ENCODE measurements around the gene OR8A1. TPM values are rescaled to one million over a fixed set of nuclear protein-coding genes. Genes with fewer than 3 reads are reported as not detected.

The OR8A1 gene
- total RNA-seq, 1 donor from 2014 or later: not detected

Small RNA genes lying within 50 kb of the gene (small RNA-seq; reads per million reads assigned to genes)
- gene OR8A3P: not detected

Other genes starting within 250 kb of the OR8A1 start
- gene OR8D2, start 249.8 kb upstream of the OR8A1 start, total RNA-seq: not detected
- not detected for gene OR8B2, start 185.5 kb upstream of the OR8A1 start, total RNA-seq
- not detected for gene OR8B3, start 171.0 kb upstream of the OR8A1 start, total RNA-seq
- gene OR8B4, start 145.1 kb upstream of the OR8A1 start, total RNA-seq: not detected
- gene OR8B8, start 124.3 kb upstream of the OR8A1 start, total RNA-seq: not detected
- not detected for gene OR8B12, start 26.3 kb upstream of the OR8A1 start, total RNA-seq
- gene PANX3, start 41.4 kb downstream of the OR8A1 start, total RNA-seq: not detected
- 29.7 TPM for gene TBRG1, start 52.9 kb downstream of the OR8A1 start, total RNA-seq
- 10.6 TPM for gene SIAE, start 103.7 kb downstream of the OR8A1 start, total RNA-seq
- 1.7 TPM for gene SPA17, start 103.9 kb downstream of the OR8A1 start, total RNA-seq
- gene NRGN, start 169.9 kb downstream of the OR8A1 start, total RNA-seq: 0.98 TPM
- 0.74 TPM for gene VSIG2, start 182.3 kb downstream of the OR8A1 start, total RNA-seq
- 34.9 TPM for gene ESAM, start 192.3 kb downstream of the OR8A1 start, total RNA-seq
- gene MSANTD2, start 230.4 kb downstream of the OR8A1 start, total RNA-seq: 9.8 TPM

Measured in vagina (tissue), 1 donor.